Effector memory CD4-positive, alpha-beta T cell (primary cell): Measurements from ENCODE around the gene ROS1.

Source experiments
- DNase-seq, 3 donors: peaks; one replicate each; pipeline ENCODE4 v3.0.0-alpha.2; 2020
- H3K27ac ChIP-seq: 2 replicates; pipeline ENCODE4 v1.7.0; 2013; ENCODE audit warnings: mild to moderate bottlenecking, low read length, moderate library complexity; ENCODE audit not compliant: insufficient read depth, poor library complexity, severe bottlenecking
- H3K27me3 ChIP-seq: replicated peaks from 2 replicates; pipeline ENCODE4 v1.7.0; 2013; ENCODE audit warnings: mild to moderate bottlenecking, low read length; ENCODE audit not compliant: insufficient read depth, control insufficient read depth, poor library complexity, severe bottlenecking
- H3K36me3 ChIP-seq: 2 replicates; pipeline ENCODE4 v1.7.0; 2013; ENCODE audit warnings: mild to moderate bottlenecking, low read length, moderate library complexity; ENCODE audit not compliant: control insufficient read depth, insufficient read depth
- H3K4me1 ChIP-seq: 2 replicates; pipeline ENCODE4 v1.7.0; 2013; ENCODE audit warnings: low read length, mild to moderate bottlenecking; ENCODE audit not compliant: control insufficient read depth, insufficient read depth, poor library complexity, severe bottlenecking
- H3K4me3 ChIP-seq: 2 replicates; pipeline ENCODE4 v1.7.0; 2013; ENCODE audit warnings: low read length, low read depth, mild to moderate bottlenecking; ENCODE audit not compliant: insufficient read depth, poor library complexity, severe bottlenecking
- H3K9me3 ChIP-seq: 2 replicates; pipeline ENCODE4 v1.7.0; 2013; ENCODE audit warnings: mild to moderate bottlenecking, low read length, moderate library complexity; ENCODE audit not compliant: control insufficient read depth

Gene ROS1

GRCh38 chr6:117354671-117355070 is 71.1 kb downstream of the ROS1 start:
- Histone ChIP-seq H3K36me3 (no peaks in the 10 kb centered on the region), H3K9me3 (no peaks in the 10 kb centered on the region), H3K4me1 (no peaks in the 10 kb centered on the region), H3K27ac (no peak overlapping the region), H3K4me3 (no peak overlapping the region), H3K27me3 (no peaks in the 10 kb centered on the region)
- DNase-seq = no peak

DNA sequence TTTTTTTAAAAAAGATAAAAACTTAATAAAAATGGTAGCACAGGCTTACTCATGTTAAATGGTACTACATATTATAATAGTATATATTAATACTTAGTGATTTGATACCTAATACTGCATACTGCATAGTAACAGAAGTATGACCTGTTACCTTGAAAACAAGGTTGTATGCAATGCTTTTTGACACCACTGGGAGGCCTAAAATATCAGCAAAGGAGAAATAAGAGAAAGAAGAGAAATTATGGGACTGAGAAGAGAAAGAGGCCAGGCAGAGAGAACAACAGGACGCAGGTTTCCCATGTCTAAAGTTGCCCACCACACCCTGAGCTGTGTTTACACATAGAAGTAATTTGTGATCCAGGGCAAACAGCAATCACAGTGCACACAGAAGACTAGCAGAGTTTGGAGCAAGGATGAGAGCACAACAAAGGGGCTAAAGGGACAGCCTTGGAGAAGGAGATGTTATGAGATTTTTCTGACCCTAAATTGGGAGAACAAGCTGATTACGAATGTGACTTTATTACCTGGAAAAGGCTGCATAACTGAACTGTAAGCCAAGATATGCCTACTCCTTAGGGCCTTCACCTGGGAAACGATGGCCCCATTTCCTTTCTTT is 73.2 kb downstream of the ROS1 start:
- Histone ChIP-seq H3K4me3 (no peak overlapping the region), H3K36me3 (no peaks in the 10 kb centered on the region), H3K4me1 (no peaks in the 10 kb centered on the region), H3K27me3 (no peaks in the 10 kb centered on the region), H3K27ac (no peak overlapping the region), H3K9me3 (no peaks in the 10 kb centered on the region)
- no peak for DNase-seq

DNA sequence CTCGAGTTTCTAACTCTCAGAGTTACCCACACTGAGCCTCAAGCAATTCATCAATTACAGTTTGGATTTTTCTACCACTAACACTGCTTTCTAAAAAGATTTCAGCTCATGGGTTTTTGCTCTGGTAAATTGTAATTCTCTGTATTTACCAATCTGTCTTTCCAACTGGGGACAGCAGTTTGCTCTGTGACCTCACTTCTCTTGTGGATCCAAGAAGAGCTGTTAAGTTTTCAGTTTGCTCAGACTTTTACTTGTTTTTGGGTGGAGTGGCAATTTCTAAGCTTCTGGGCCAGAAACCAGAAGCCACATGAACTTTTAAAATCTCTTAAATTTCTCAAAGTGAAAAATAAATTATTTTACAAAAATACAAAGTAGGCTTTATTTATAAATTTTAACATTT is 74.2 kb downstream of the ROS1 start:
- no peak for DNase-seq
- Histone ChIP-seq H3K27me3 (no peaks in the 10 kb centered on the region), H3K9me3 (no peaks in the 10 kb centered on the region), H3K36me3 (no peaks in the 10 kb centered on the region), H3K27ac (no peak overlapping the region), H3K4me3 (no peak overlapping the region), H3K4me1 (no peaks in the 10 kb centered on the region)

GRCh38 chr6:117346142-117346930 is 79.4 kb downstream of the ROS1 start:
- no peak for DNase-seq

DNA sequence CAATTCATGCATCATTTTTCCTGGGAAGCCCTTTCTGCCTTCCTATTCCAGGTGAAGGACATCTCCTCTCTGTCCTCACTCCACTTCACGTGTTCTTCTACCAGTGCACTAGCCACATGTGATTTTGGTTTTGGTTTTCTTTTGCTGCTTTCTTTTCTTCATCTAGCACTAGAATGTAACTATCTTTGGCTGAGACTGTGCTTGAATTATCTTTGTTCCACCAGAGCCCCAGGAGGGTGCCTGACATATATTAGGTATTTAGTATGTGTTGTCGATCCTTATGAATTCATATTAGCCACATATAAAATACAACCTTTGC is 80.5 kb downstream of the ROS1 start:
- Histone ChIP-seq H3K27ac (no peak overlapping the region), H3K9me3 (no peaks in the 10 kb centered on the region)

More at GRCh38 chr6:117346142-117346930, 79.4 kb downstream of the ROS1 start:
- Histone ChIP-seq H3K4me3 (no peak overlapping the region), H3K36me3 (no peaks in the 10 kb centered on the region), H3K27me3 (no peaks in the 10 kb centered on the region), H3K27ac (no peak overlapping the region), H3K4me1 (no peaks in the 10 kb centered on the region), H3K9me3 (no peaks in the 10 kb centered on the region)

GRCh38 chr6:117344444-117345291 is 81.1 kb downstream of the ROS1 start:
- DNase-seq = no peak
- Histone ChIP-seq H3K4me3 (no peak overlapping the region), H3K4me1 (no peaks in the 10 kb centered on the region), H3K36me3 (no peaks in the 10 kb centered on the region), H3K27ac (no peak overlapping the region), H3K9me3 (no peaks in the 10 kb centered on the region), H3K27me3 (no peaks in the 10 kb centered on the region)

More for the DNA sequence above, 80.5 kb downstream of the ROS1 start:
- Histone ChIP-seq H3K27me3 (no peaks in the 10 kb centered on the region), H3K4me1 (no peaks in the 10 kb centered on the region), H3K4me3 (no peak overlapping the region), H3K36me3 (no peaks in the 10 kb centered on the region)
- no peak for DNase-seq

DNA sequence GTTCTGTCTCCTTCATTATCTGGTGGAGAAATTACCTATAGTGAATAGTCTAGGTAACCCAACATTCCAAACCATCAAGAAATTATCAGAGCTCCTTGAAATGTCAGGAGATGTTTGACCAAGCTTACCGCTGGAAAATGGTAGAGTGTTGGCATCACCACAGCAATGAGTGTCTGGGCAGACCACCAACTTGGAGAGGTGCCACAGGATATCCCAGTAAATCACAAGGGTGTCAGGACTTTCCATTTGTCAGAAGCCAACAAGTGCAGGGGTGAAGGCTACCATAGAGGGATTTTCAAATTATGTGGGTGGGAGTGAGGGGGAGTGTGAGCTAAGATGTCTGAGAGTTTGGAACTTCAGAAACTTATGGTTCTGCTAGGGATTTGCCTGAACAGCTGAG is 87.2 kb downstream of the ROS1 start:
- no peak for DNase-seq
- no peaks in the 10 kb centered on the region for H3K36me3 ChIP-seq
- no peaks in the 10 kb centered on the region for H3K4me1 ChIP-seq
- no peak overlapping the region for H3K4me3 ChIP-seq
- no peaks in the 10 kb centered on the region for H3K9me3 ChIP-seq
- no peak overlapping the region for H3K27ac ChIP-seq
- H3K27me3 ChIP-seq = no peaks in the 10 kb centered on the region

DNA sequence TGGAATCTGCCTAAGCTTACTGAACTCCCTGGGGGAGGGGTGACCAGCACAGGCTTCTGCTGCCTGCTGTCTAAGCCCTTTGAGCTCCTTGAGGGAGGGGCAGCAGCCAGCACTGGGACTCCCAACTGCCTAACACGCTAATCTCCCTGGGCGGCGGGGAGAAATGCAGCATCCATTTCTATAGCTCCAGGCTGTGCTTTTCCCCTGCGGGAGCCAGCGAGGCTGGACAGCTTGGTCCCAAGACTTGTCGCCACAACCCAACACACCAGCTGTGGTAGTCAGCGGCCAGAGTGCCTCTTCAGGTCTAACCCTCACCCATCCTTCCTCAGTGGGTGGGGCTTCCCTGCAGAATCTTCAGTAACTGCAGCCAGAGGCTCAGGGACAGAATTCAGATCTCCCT is 95.8 kb downstream of the ROS1 start:
- Histone ChIP-seq H3K4me1 (no peaks in the 10 kb centered on the region), H3K36me3 (no peaks in the 10 kb centered on the region), H3K9me3 (no peaks in the 10 kb centered on the region), H3K27me3 (no peaks in the 10 kb centered on the region), H3K4me3 (no peak overlapping the region), H3K27ac (no peak overlapping the region)
- DNase-seq = no peak

DNA sequence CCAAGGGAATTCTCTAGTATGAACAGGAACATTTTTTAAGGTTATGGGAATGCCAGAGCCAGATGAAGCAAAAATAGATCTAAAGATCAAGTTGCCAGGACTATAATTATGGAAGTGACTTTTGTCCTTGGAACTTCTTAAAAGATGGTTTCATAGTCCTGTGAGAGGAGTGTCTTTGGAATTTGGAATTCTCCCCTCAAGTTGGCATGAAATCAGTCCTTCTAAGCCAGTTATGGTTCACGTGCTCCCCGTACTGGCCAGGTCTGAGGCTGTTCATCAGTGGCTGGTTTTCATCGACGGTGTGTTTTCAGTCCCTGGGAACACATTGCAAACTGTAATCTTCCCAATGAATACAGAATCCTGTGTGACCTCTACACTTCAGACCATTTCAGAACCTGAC is 97.2 kb downstream of the ROS1 start:
- no peaks in the 10 kb centered on the region for H3K27me3 ChIP-seq
- H3K27ac ChIP-seq = no peak overlapping the region

DNA sequence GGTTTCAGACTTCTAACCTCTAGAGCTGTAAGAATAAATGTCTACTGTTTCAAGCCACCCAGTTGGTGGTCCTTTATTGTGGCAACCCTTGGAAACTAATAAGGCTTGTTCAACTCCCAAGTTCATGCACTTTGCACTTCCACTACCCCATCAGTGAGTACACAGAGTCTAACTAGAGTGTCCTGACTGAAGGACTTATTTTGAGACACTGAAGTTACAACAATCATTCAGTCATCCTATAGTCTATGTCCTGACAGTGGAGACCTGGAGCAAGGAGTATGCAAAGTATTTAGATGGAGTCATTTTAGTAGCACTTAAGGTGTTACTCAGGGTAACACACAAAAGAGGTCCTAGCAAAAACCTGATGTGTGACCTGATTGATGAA is 97.7 kb downstream of the ROS1 start:
- no peak for DNase-seq
- no peak overlapping the region for H3K27ac ChIP-seq
- no peak overlapping the region for H3K4me3 ChIP-seq
- H3K9me3 ChIP-seq = no peaks in the 10 kb centered on the region
- H3K36me3 ChIP-seq = no peaks in the 10 kb centered on the region
- H3K4me1 ChIP-seq = no peaks in the 10 kb centered on the region
- H3K27me3 ChIP-seq = no peaks in the 10 kb centered on the region

More for the DNA sequence above, 97.2 kb downstream of the ROS1 start:
- DNase-seq = no peak
- Histone ChIP-seq H3K36me3 (no peaks in the 10 kb centered on the region), H3K4me1 (no peaks in the 10 kb centered on the region), H3K9me3 (no peaks in the 10 kb centered on the region), H3K4me3 (no peak overlapping the region)
